ENCODE data around the gene NCEH1. TPM values are rescaled to one million over a fixed set of nuclear protein-coding genes. Genes with fewer than 3 reads are reported as not detected.

NCEH1 gene
- total and polyA plus RNA-seq, 2 of the 13 experiments (the other 11 are each of a cell fraction or from before 2014, with no cell fraction given) = 12.9 to 21.4 TPM

- TF ChIP-seq BCL6 (CRISPR knock-in tag; IDR thresholded peaks at IDR 0.05) (peak; percentile 52; the same call in 1 of the 2 replicates), DNMT1 (CRISPR knock-in tag; IDR thresholded peaks at IDR 0.05) (no peak), MIER2 (CRISPR knock-in tag; IDR thresholded peaks at IDR 0.05) (0 out of 2 replicates have a peak, but pooled peaks have one; percentile 29), ZNF652 (CRISPR knock-in tag; IDR thresholded peaks at IDR 0.05; ENCODE audit: borderline replicate concordance, low read depth) (peak; percentile 29; the same call in 1 of the 2 replicates), HMGXB4 (CRISPR knock-in tag; IDR thresholded peaks at IDR 0.05; ENCODE audit: borderline replicate concordance in 1 of 2, low read depth in 1 of 2) (peak in 1 of 2 experiments; percentile 24; a peak in 1 of 4 replicates), ZNF512 (CRISPR knock-in tag; IDR thresholded peaks at IDR 0.05) (no peak), HNRNPK (IDR thresholded peaks at IDR 0.05; ENCODE audit: low read depth, low read length, poor library complexity, severe bottlenecking) (no peak), ELF1 (CRISPR knock-in tag; IDR thresholded peaks at IDR 0.05) (no peak), NFIC (IDR thresholded peaks at IDR 0.05; ENCODE audit: low read length) (0 out of 2 replicates have a peak, but pooled peaks have one; percentile 41), ZNF546 (CRISPR knock-in tag; conservative IDR thresholded peaks at IDR 0.05) (no peak), CBFB (CRISPR knock-in tag; IDR thresholded peaks at IDR 0.05) (no peak)
- TF ChIP-seq, protein P1, sequence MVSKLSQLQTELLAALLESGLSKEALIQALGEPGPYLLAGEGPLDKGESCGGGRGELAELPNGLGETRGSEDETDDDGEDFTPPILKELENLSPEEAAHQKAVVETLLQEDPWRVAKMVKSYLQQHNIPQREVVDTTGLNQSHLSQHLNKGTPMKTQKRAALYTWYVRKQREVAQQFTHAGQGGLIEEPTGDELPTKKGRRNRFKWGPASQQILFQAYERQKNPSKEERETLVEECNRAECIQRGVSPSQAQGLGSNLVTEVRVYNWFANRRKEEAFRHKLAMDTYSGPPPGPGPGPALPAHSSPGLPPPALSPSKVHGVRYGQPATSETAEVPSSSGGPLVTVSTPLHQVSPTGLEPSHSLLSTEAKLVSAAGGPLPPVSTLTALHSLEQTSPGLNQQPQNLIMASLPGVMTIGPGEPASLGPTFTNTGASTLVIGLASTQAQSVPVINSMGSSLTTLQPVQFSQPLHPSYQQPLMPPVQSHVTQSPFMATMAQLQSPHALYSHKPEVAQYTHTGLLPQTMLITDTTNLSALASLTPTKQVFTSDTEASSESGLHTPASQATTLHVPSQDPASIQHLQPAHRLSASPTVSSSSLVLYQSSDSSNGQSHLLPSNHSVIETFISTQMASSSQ (IDR thresholded peaks at IDR 0.05; ENCODE audit: low read depth) = peak; percentile 78
- TF ChIP-seq, protein P1 (CRISPR knock-in tag; IDR thresholded peaks at IDR 0.05; ENCODE audit: borderline replicate concordance) = peak; percentile 61; the same call in 1 of the 2 replicates
- TF ChIP-seq, protein P2, sequence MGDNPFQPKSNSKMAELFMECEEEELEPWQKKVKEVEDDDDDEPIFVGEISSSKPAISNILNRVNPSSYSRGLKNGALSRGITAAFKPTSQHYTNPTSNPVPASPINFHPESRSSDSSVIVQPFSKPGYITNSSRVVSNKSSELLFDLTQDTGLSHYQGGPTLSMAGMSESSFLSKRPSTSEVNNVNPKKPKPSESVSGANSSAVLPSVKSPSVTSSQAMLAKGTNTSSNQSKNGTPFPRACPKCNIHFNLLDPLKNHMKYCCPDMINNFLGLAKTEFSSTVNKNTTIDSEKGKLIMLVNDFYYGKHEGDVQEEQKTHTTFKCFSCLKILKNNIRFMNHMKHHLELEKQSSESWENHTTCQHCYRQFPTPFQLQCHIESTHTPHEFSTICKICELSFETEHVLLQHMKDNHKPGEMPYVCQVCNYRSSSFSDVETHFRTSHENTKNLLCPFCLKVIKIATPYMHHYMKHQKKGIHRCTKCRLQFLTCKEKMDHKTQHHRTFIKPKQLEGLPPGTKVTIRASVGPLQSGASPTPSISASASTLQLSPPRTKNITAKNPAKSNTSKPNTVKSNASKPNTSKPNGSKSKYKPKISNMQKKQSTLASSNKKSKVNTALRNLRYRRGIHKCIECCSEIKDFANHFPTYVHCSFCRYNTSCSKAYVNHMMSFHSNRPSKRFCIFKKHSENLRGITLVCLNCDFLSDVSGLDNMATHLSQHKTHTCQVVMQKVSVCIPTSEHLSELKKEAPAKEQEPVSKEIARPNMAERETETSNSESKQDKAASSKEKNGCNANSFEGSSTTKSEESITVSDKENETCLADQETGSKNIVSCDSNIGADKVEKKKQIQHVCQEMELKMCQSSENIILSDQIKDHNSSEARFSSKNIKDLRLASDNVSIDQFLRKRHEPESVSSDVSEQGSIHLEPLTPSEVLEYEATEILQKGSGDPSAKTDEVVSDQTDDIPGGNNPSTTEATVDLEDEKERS (CRISPR knock-in tag; IDR thresholded peaks at IDR 0.05) = 0 out of 2 replicates have a peak, but pooled peaks have one; percentile 19
- TF ChIP-seq, protein P3, sequence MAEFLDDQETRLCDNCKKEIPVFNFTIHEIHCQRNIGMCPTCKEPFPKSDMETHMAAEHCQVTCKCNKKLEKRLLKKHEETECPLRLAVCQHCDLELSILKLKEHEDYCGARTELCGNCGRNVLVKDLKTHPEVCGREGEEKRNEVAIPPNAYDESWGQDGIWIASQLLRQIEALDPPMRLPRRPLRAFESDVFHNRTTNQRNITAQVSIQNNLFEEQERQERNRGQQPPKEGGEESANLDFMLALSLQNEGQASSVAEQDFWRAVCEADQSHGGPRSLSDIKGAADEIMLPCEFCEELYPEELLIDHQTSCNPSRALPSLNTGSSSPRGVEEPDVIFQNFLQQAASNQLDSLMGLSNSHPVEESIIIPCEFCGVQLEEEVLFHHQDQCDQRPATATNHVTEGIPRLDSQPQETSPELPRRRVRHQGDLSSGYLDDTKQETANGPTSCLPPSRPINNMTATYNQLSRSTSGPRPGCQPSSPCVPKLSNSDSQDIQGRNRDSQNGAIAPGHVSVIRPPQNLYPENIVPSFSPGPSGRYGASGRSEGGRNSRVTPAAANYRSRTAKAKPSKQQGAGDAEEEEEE (CRISPR knock-in tag; IDR thresholded peaks at IDR 0.05; ENCODE audit: borderline replicate concordance) = no peak
Measured at GRCh38 chr3:172708921-172709773, 1.7 kb downstream of the NCEH1 start (continued).
